ENCODE data around the gene FGF23. TPM values are rescaled to one million over a fixed set of nuclear protein-coding genes. Genes with fewer than 3 reads are reported as not detected.

Gene FGF23
- total RNA-seq, 1 experiment from 2014 or later = 0.24 TPM

- Histone ChIP-seq H3T11ph (ENCODE audit: low read length) (no peak overlapping the region), H3K79me2 (ENCODE audit: insufficient read depth, low read length) (no peaks in the 10 kb centered on the region), H2BK120ac (ENCODE audit: low read depth, low read length, poor library complexity, severe bottlenecking) (no peak overlapping the region), H3K4me1 (ENCODE audit: insufficient read depth, low read length) (no peaks in the 10 kb centered on the region), H2BK12ac (ENCODE audit: insufficient read length, low read depth, low read length) (no peak overlapping the region), H3K4ac (ENCODE audit: low read depth, low read length) (no peak overlapping the region), H3K27me3 (ENCODE audit: insufficient read depth, low read length) (no peaks in the 10 kb centered on the region), H4K5ac (ENCODE audit: insufficient read length, low read depth, low read length) (no peak overlapping the region), H4K20me1 (ENCODE audit: control insufficient read depth, insufficient read depth, insufficient read length) (no peaks in the 10 kb centered on the region), H2BK5ac (ENCODE audit: insufficient read length, low read length) (no peak overlapping the region), H2AFZ (ENCODE audit: low read length) (no peak overlapping the region), H3K18ac (ENCODE audit: insufficient read length, low read depth, low read length) (no peak overlapping the region), H3K79me1 (ENCODE audit: insufficient read depth, low read depth, low read length, poor library complexity, severe bottlenecking) (no peaks in the 10 kb centered on the region), H3K4me2 (ENCODE audit: insufficient read depth, insufficient read length, low read length) (no peak overlapping the region), H4K8ac (replicated peaks; ENCODE audit: insufficient read length, low read depth, low read length) (no peak overlapping the region), H3K23ac (ENCODE audit: insufficient read length, low read depth, low read length) (no peak overlapping the region), H3K56ac (ENCODE audit: insufficient read length, low read depth, low read length) (no peak overlapping the region), H3K14ac (ENCODE audit: insufficient read depth, low read length) (no peak overlapping the region; the same call in 1 of the 2 replicates), H3K9me3 (ENCODE audit: control insufficient read depth, low read depth, low read length) (no peaks in the 10 kb centered on the region), H2BK15ac (ENCODE audit: low read depth, low read length) (no peak overlapping the region), H2BK20ac (ENCODE audit: low read depth, low read length, poor library complexity, severe bottlenecking) (no peak overlapping the region), H3K9ac (ENCODE audit: extremely low read depth, insufficient read length, low read length) (no peak overlapping the region), H2AK5ac (ENCODE audit: insufficient read length, low read length) (no peak overlapping the region), H3K27ac (ENCODE audit: insufficient read length, low read depth, low read length) (no peak overlapping the region), H3K23me2 (ENCODE audit: insufficient read length, low read depth, low read length, poor library complexity, severe bottlenecking) (no peaks in the 10 kb centered on the region), H4K91ac (ENCODE audit: insufficient read length, low read depth, low read length) (no peak overlapping the region)
- H3K4me3 Mint-ChIP-seq = no peak overlapping the region
- peaks cover 0 to 2% (median 0%) of the 10 kb centered on the region in 3 experiments; a peak in 1 of 7 replicates for H3K36me3 Mint-ChIP-seq (ENCODE audit: insufficient read depth in 1 of 3, low read depth in 3 of 3)
- no peaks in the 10 kb centered on the region for H3K9me3 Mint-ChIP-seq
- H3K27me3 Mint-ChIP-seq (ENCODE audit: low read depth) = peaks cover 11% of the 10 kb centered on the region
- no CpG with 5 or more reads among the region's 5 CpGs for WGBS (ENCODE audit: extremely low coverage, insufficient read length, low lambda C conversion rate)
- no peaks in the 10 kb centered on the region for H3K4me1 Mint-ChIP-seq
- no peak overlapping the region for H3K27ac Mint-ChIP-seq
- no peak for TF ChIP-seq CTCF (conservative IDR thresholded peaks at IDR 0.05)
- no peak for DNase-seq
These were observed 13.7 kb upstream of the FGF23 start for GRCh38 chr12:4393211-4393610.

All from H9 (cell line).